Forelimb muscle (tissue), 1 donor: ENCODE data around the gene AOPEP. TPM values are rescaled to one million over a fixed set of nuclear protein-coding genes. Genes with fewer than 3 reads are reported as not detected.

ENCODE experiments used
- DNase-seq: peaks from one replicate; pipeline ENCODE4 v3.0.0-alpha.2; 2013; ENCODE audit warnings: low read depth
- polyA plus RNA-seq: library from polyadenylated mRNA; unstranded; fragments of 120-200 nt; gene quantifications from one replicate; pipeline ENCODE4 v1.2.1, GENCODE V29; 2013; ENCODE audit not compliant: insufficient read length

The AOPEP gene
- polyA plus RNA-seq, 1 donor: 43.0 TPM

GRCh38 chr9:94896512-94896911 is 170.0 kb downstream of the AOPEP start:
- no peak for DNase-seq

- DNase-seq: no peak
These were observed 173.1 kb downstream of the AOPEP start for GRCh38 chr9:94899464-94900221.

- no peak for DNase-seq
These were observed 173.9 kb downstream of the AOPEP start for GRCh38 chr9:94900222-94901018.

GRCh38 chr9:94901019-94901363 is 174.5 kb downstream of the AOPEP start:
- DNase-seq: no peak

- no peak for DNase-seq
These were observed 177.5 kb downstream of the AOPEP start for GRCh38 chr9:94903961-94904421.

- no peak for DNase-seq
These were observed 178.3 kb downstream of the AOPEP start for GRCh38 chr9:94904806-94905205.

GRCh38 chr9:94905606-94906005 is 179.1 kb downstream of the AOPEP start:
- no peak for DNase-seq

GRCh38 chr9:94906181-94906580 is 179.7 kb downstream of the AOPEP start:
- DNase-seq: no peak

GRCh38 chr9:94906713-94907112 is 180.2 kb downstream of the AOPEP start:
- DNase-seq: no peak

- DNase-seq: no peak
These were observed 180.9 kb downstream of the AOPEP start for GRCh38 chr9:94907264-94907936.

- no peak for DNase-seq
These were observed 181.6 kb downstream of the AOPEP start for GRCh38 chr9:94908011-94908563.

- no peak for DNase-seq
These were observed 182.2 kb downstream of the AOPEP start for GRCh38 chr9:94908583-94909249.

GRCh38 chr9:94909250-94909894 is 182.9 kb downstream of the AOPEP start:
- DNase-seq: no peak

- no peak for DNase-seq
These were observed 183.6 kb downstream of the AOPEP start for GRCh38 chr9:94909965-94910730.

GRCh38 chr9:94911211-94911610 is 184.7 kb downstream of the AOPEP start:
- DNase-seq: no peak

- DNase-seq: no peak
These were observed 185.6 kb downstream of the AOPEP start for GRCh38 chr9:94911986-94912635.

- DNase-seq: no peak
These were observed 186.3 kb downstream of the AOPEP start for GRCh38 chr9:94912700-94913249.

- no peak for DNase-seq
These were observed 187.1 kb downstream of the AOPEP start for GRCh38 chr9:94913550-94913949.
